ENCODE measurements around the gene MAGEB6B.
"Not testable (repeated sequence)": the region's sequence is repeated elsewhere in the genome, so short reads cannot be mapped to it uniquely, and the experiment has no call there.

The MAGEB6B gene

DNA sequence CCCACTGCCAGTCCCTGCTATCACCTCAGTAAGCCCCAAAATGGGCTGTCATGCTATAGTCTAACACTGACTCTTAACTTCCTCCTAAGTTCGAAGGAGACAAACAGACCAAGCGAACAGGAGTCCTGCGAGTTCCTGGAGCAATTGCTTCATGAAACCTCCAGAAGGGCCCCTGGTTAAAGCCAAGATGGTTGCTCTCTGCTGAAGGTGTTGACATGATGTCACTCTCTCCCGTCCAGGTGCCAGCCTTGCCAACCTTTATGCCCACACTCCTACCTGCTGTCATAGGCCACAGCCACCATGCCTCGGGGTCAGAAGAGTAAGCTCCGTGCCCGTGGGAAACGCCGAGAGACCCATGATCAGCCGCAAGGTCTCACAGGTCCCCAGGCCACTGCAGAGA lies at the start of gene MAGEB6B:
TSS of gene MAGEB6B (plus strand) at position 301 of the 400 bp plus-strand sequence. CDS start at position 301, 0 bp downstream.
- DNase-seq: no peak
- in situ Hi-C loops (cut with MboI; ENCODE audit: low pct_unique_long_range_greater_than_20kb, low sequenced_read_pairs): no loop called here

- DNase-seq: peak; percentile 6
- in situ Hi-C loops (cut with MboI; ENCODE audit: low pct_unique_long_range_greater_than_20kb, low sequenced_read_pairs): no loop called here
Measured at GRCh38 chrX:26138274-26138673, 22.1 kb upstream of the MAGEB6B start, which contains the start of gene MAGEB18. TSS of gene MAGEB18 (plus strand) at chrX:26138343. CDS start at chrX:26138986, 643 bp downstream.

- DNase-seq: no peak
- in situ Hi-C loops (cut with MboI; ENCODE audit: low pct_unique_long_range_greater_than_20kb, low sequenced_read_pairs): no loop called here
Measured at GRCh38 chrX:26146024-26146423, 14.4 kb upstream of the MAGEB6B start.

GRCh38 chrX:26192204-26192603 lies 31.8 kb downstream of the MAGEB6B start, which contains the start of gene MAGEB6:
TSS of gene MAGEB6 (plus strand) at chrX:26192440. CDS start at chrX:26193847, 1,407 bp downstream.
- in situ Hi-C loops (cut with MboI; ENCODE audit: low pct_unique_long_range_greater_than_20kb, low sequenced_read_pairs): no loop called here
- DNase-seq: peak; percentile 3

GRCh38 chrX:26203561-26203960 lies 43.2 kb downstream of the MAGEB6B start:
- DNase-seq: no peak
- in situ Hi-C loops (cut with MboI; ENCODE audit: low pct_unique_long_range_greater_than_20kb, low sequenced_read_pairs): no loop called here

DNA sequence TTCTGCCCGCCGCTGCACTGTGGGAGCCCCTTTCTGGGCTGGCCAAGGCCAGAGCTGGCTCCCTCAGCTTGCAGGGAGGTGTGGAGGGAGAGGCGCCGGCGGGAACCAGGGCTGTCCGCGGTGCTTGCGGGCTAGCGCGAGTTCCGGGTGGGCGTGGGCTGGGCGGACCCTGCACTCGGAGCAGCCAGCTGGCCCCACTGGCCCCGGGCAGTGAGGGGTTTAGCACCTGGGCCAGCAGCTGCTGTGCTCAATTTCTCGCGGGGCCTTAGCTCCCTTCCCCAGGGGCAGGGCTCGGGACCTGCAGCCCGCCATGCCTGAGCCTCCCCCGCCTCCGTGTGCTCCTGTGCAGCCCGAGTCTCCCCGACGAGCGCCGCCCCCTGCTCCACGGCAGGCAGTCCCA lies 44.3 kb downstream of the MAGEB6B start:
- in situ Hi-C loops (cut with MboI; ENCODE audit: low pct_unique_long_range_greater_than_20kb, low sequenced_read_pairs); DNase-seq: not testable (repeated sequence)

DNA sequence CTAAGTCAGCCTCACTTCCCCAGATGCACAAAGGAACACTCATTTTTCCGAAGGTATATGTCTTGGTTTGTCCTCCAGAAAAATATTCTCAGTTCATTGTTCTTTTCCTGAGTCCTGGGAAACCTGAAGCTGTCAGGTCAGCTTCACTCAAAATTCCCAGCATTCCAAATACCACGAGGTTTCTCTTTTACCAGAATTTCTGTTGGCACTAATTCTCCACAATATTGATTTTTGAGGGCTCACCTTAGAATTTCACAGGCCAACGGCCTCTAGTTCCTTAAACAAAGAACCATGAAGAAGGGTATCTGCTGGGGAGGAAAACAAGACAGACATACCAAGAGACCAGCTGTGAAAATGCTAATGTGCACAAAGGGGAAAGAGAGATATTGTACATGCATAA lies 47.6 kb downstream of the MAGEB6B start:
- DNase-seq: no peak

More for the DNA sequence above, 47.6 kb downstream of the MAGEB6B start:
- in situ Hi-C loops (cut with MboI; ENCODE audit: low pct_unique_long_range_greater_than_20kb, low sequenced_read_pairs): no loop called here
